H9 (cell line): Measurements from ENCODE around the gene DCBLD1. TPM values are rescaled to one million over a fixed set of nuclear protein-coding genes. Genes with fewer than 3 reads are reported as not detected.
"Not testable (repeated sequence)": the region's sequence is repeated elsewhere in the genome, so short reads cannot be mapped to it uniquely, and the experiment has no call there.

Source experiments
- DNase-seq: peaks from one replicate; pipeline ENCODE4 v3.0.0-alpha.2; 2017
- H2AFZ ChIP-seq: one replicate; pipeline ENCODE4 v1.6.1; 2013; ENCODE audit warnings: mild to moderate bottlenecking, low read length, control low read depth, moderate library complexity
- H2AK5ac ChIP-seq: 2 replicates; pipeline ENCODE4 v1.6.1; 2013; ENCODE audit warnings: low read length, control low read depth, mixed read lengths; ENCODE audit not compliant: insufficient read length
- H2BK120ac ChIP-seq: one replicate; pipeline ENCODE4 v1.6.1; 2013; ENCODE audit warnings: low read depth, mild to moderate bottlenecking, low read length, control low read depth, inconsistent platforms; ENCODE audit not compliant: poor library complexity, severe bottlenecking
- H2BK12ac ChIP-seq: 2 replicates; pipeline ENCODE4 v1.6.1; 2013; ENCODE audit warnings: low read length, control low read depth, mixed read lengths, low read depth; ENCODE audit not compliant: insufficient read length
- H2BK15ac ChIP-seq: 2 replicates; pipeline ENCODE4 v1.6.1; 2013; ENCODE audit warnings: low read depth, low read length, control low read depth
- H2BK20ac ChIP-seq: one replicate; pipeline ENCODE4 v1.6.1; 2013; ENCODE audit warnings: low read depth, mild to moderate bottlenecking, low read length, control low read depth, inconsistent platforms; ENCODE audit not compliant: poor library complexity, severe bottlenecking
- H2BK5ac ChIP-seq: 2 replicates; pipeline ENCODE4 v1.6.1; 2013; ENCODE audit warnings: low read length, control low read depth, mixed read lengths; ENCODE audit not compliant: insufficient read length
- H3K14ac ChIP-seq: 2 replicates; pipeline ENCODE4 v1.6.1; 2013; ENCODE audit warnings: low read length, control low read depth; ENCODE audit not compliant: insufficient read depth
- H3K18ac ChIP-seq: 2 replicates; pipeline ENCODE4 v1.6.1; 2013; ENCODE audit warnings: low read depth, mild to moderate bottlenecking, mixed read lengths, low read length, control low read depth; ENCODE audit not compliant: insufficient read length
- H3K23ac ChIP-seq: 2 replicates; pipeline ENCODE4 v1.6.1; 2013; ENCODE audit warnings: low read length, control low read depth, mixed read lengths, low read depth; ENCODE audit not compliant: insufficient read length
- H3K23me2 ChIP-seq: 2 replicates; pipeline ENCODE4 v1.6.1; 2013; ENCODE audit warnings: low read depth, mild to moderate bottlenecking, mixed read lengths, low read length, control low read depth; ENCODE audit not compliant: insufficient read length, poor library complexity, severe bottlenecking
- H3K27ac ChIP-seq: 2 replicates; pipeline ENCODE4 v1.5.1; 2013; ENCODE audit warnings: low read length, control low read depth, mixed read lengths, low read depth; ENCODE audit not compliant: insufficient read length
- H3K27me3 ChIP-seq: 2 replicates; pipeline ENCODE4 v1.6.1; 2013; ENCODE audit warnings: low read length, control low read depth, inconsistent platforms; ENCODE audit not compliant: insufficient read depth
- H3K4ac ChIP-seq: 2 replicates; pipeline ENCODE4 v1.6.1; 2013; ENCODE audit warnings: low read depth, mild to moderate bottlenecking, control low read depth, inconsistent platforms, low read length, moderate library complexity
- H3K4me1 ChIP-seq: 2 replicates; pipeline ENCODE4 v1.6.1; 2013; ENCODE audit warnings: low read length, control low read depth, inconsistent platforms; ENCODE audit not compliant: insufficient read depth
- H3K4me2 ChIP-seq: 2 replicates; pipeline ENCODE4 v1.6.1; 2013; ENCODE audit warnings: low read length, control low read depth, mixed read lengths; ENCODE audit not compliant: insufficient read length, insufficient read depth
- H3K56ac ChIP-seq: 2 replicates; pipeline ENCODE4 v1.6.1; 2013; ENCODE audit warnings: low read depth, mild to moderate bottlenecking, mixed read lengths, low read length, control low read depth; ENCODE audit not compliant: insufficient read length
- H3K79me1 ChIP-seq: 2 replicates; pipeline ENCODE4 v1.6.1; 2013; ENCODE audit warnings: low read depth, mild to moderate bottlenecking, moderate library complexity, low read length, control low read depth, inconsistent platforms; ENCODE audit not compliant: insufficient read depth, poor library complexity, severe bottlenecking
- H3K79me2 ChIP-seq: 2 replicates; pipeline ENCODE4 v1.6.1; 2013; ENCODE audit warnings: low read length, control low read depth, inconsistent platforms; ENCODE audit not compliant: insufficient read depth
- H3K9ac ChIP-seq: 2 replicates; pipeline ENCODE4 v1.6.1; 2013; ENCODE audit warnings: low read length, control low read depth, mixed read lengths; ENCODE audit not compliant: insufficient read length; ENCODE audit errors: extremely low read depth
- H3K9me3 ChIP-seq: one replicate; pipeline ENCODE4 v1.6.1; 2013; ENCODE audit warnings: low read depth, low read length, inconsistent platforms; ENCODE audit not compliant: control insufficient read depth
- H3T11ph ChIP-seq: one replicate; pipeline ENCODE4 v1.6.1; 2013; ENCODE audit warnings: mild to moderate bottlenecking, low read length, control low read depth, inconsistent platforms
- H4K20me1 ChIP-seq: one replicate; pipeline ENCODE4 v1.6.1; 2013; ENCODE audit not compliant: control insufficient read depth, insufficient read length, insufficient read depth
- H4K5ac ChIP-seq: 2 replicates; pipeline ENCODE4 v1.6.1; 2013; ENCODE audit warnings: low read depth, mild to moderate bottlenecking, mixed read lengths, low read length, control low read depth; ENCODE audit not compliant: insufficient read length
- H4K8ac ChIP-seq: replicated peaks from 2 replicates; pipeline ENCODE4 v1.6.1; 2013; ENCODE audit warnings: low read length, control low read depth, mixed read lengths, low read depth; ENCODE audit not compliant: insufficient read length
- H4K91ac ChIP-seq: 2 replicates; pipeline ENCODE4 v1.6.1; 2013; ENCODE audit warnings: low read depth, mild to moderate bottlenecking, moderate library complexity, mixed read lengths, low read length, control low read depth; ENCODE audit not compliant: insufficient read length
- H3K27ac Mint-ChIP-seq, 3 experiments: 2 replicates in 2 of 3; 3 replicates in 1 of 3; pipeline ENCODE4 v1.8.0; 2020 to 2021; ENCODE audit warnings: mixed read lengths in 3 of 3, mild to moderate bottlenecking in 1 of 3, moderate library complexity in 1 of 3
- H3K27me3 Mint-ChIP-seq: 2 replicates; pipeline ENCODE4 v1.8.0; 2021; ENCODE audit warnings: low read depth, mild to moderate bottlenecking, moderate library complexity, mixed read lengths
- H3K36me3 Mint-ChIP-seq, 3 experiments: 2 replicates in 2 of 3; 3 replicates in 1 of 3; pipeline ENCODE4 v1.8.0; 2020 to 2021; ENCODE audit warnings: low read depth in 3 of 3, mixed read lengths in 3 of 3; ENCODE audit not compliant: insufficient read depth in 1 of 3
- H3K4me1 Mint-ChIP-seq, 2 experiments: 2 replicates each; pipeline ENCODE4 v1.8.0; 2020; ENCODE audit warnings: mixed read lengths in 2 of 2
- H3K4me3 Mint-ChIP-seq, 2 experiments: 2 replicates in 1 of 2; 3 replicates in 1 of 2; pipeline ENCODE4 v1.8.0; 2020 to 2021; ENCODE audit warnings: mild to moderate bottlenecking in 2 of 2, mixed read lengths in 2 of 2, moderate library complexity in 1 of 2
- H3K9me3 Mint-ChIP-seq, 2 experiments: 2 replicates in 1 of 2; 3 replicates in 1 of 2; pipeline ENCODE4 v1.8.0; 2020; ENCODE audit warnings: mild to moderate bottlenecking in 2 of 2, mixed read lengths in 2 of 2, moderate library complexity in 1 of 2
- WGBS: extraction: QIAGEN DNeasy Blood & Tissue Kit; methylation state at CpG from one replicate; pipeline ENCODE4 v1.1.7; 2013; ENCODE audit warnings: missing lambda C conversion rate, low lambda C conversion rate, mixed read lengths; ENCODE audit not compliant: insufficient read length; ENCODE audit errors: extremely low coverage; 5-methylcytosine and 5-hydroxymethylcytosine counted together
- total RNA-seq: library from RNA; stranded (reverse); gene quantifications from 2 replicates; pipeline ENCODE4 v1.2.1, GENCODE V29; 2021
- TF ChIP-seq, protein P1 (sequence below): fragments of 200-600 bp; sonication (generic); conservative IDR thresholded peaks from 3 replicates; pipeline ENCODE4 v1.8.0; 2021; ENCODE audit warnings: antibody characterized with exemption, mild to moderate bottlenecking

The DCBLD1 gene
- total RNA-seq, 1 experiment from 2014 or later: 10.1 TPM

GRCh38 chr6:117515326-117515725, 32.9 kb downstream of the DCBLD1 start:
- Mint-ChIP-seq H3K4me1 (peaks cover 14 to 22% of the 10 kb centered on the region in 2 experiments; a peak in 3 of 4 replicates), H3K4me3 (no peak overlapping the region), H3K9me3 (peaks cover 0 to 3% of the 10 kb centered on the region in 2 experiments; a peak in 1 of 5 replicates), H3K36me3 (peaks cover 8 to 14% (median 13%) of the 10 kb centered on the region in 3 experiments; a peak in 6 of 7 replicates), H3K27me3 (peaks cover 2% of the 10 kb centered on the region; the same call in 1 of the 2 replicates), H3K27ac (no peak overlapping the region)
- Histone ChIP-seq H2BK5ac (no peak overlapping the region), H3K23me2 (no peaks in the 10 kb centered on the region), H3K56ac (no peak overlapping the region), H2BK15ac (no peak overlapping the region), H2BK12ac (no peak overlapping the region), H3K23ac (no peak overlapping the region), H3K79me1 (no peaks in the 10 kb centered on the region), H4K91ac (no peak overlapping the region), H2BK120ac (no peak overlapping the region), H3K9ac (no peak overlapping the region), H3T11ph (no peak overlapping the region), H2AFZ (no peak overlapping the region), H3K14ac (no peak overlapping the region), H3K4me1 (no peaks in the 10 kb centered on the region), H3K9me3 (no peaks in the 10 kb centered on the region), H3K27ac (no peak overlapping the region), H2AK5ac (no peak overlapping the region), H4K5ac (no peak overlapping the region), H3K4me2 (no peak overlapping the region), H3K4ac (no peak overlapping the region), H4K8ac (no peak overlapping the region), H4K20me1 (no peaks in the 10 kb centered on the region), H2BK20ac (no peak overlapping the region), H3K18ac (no peak overlapping the region), H3K79me2 (no peaks in the 10 kb centered on the region), H3K27me3 (no peaks in the 10 kb centered on the region)
- no peak for DNase-seq
- TF ChIP-seq, protein P1, sequence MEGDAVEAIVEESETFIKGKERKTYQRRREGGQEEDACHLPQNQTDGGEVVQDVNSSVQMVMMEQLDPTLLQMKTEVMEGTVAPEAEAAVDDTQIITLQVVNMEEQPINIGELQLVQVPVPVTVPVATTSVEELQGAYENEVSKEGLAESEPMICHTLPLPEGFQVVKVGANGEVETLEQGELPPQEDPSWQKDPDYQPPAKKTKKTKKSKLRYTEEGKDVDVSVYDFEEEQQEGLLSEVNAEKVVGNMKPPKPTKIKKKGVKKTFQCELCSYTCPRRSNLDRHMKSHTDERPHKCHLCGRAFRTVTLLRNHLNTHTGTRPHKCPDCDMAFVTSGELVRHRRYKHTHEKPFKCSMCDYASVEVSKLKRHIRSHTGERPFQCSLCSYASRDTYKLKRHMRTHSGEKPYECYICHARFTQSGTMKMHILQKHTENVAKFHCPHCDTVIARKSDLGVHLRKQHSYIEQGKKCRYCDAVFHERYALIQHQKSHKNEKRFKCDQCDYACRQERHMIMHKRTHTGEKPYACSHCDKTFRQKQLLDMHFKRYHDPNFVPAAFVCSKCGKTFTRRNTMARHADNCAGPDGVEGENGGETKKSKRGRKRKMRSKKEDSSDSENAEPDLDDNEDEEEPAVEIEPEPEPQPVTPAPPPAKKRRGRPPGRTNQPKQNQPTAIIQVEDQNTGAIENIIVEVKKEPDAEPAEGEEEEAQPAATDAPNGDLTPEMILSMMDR: no peak

GRCh38 chr6:117517995-117518394, 35.5 kb downstream of the DCBLD1 start:
- WGBS: no CpG with 5 or more reads among the region's 5 CpGs
- not testable (repeated sequence) for H3K23me2 ChIP-seq

More at GRCh38 chr6:117517995-117518394, 35.5 kb downstream of the DCBLD1 start:
- H3K23ac ChIP-seq, H4K5ac ChIP-seq, H3K14ac ChIP-seq, H3K9ac ChIP-seq, H2AFZ ChIP-seq, H3K4ac ChIP-seq, H3K4me2 ChIP-seq, DNase-seq, H3K27ac Mint-ChIP-seq, H2AK5ac ChIP-seq, H3K27ac ChIP-seq, H3K56ac ChIP-seq, H3K9me3 ChIP-seq, H3T11ph ChIP-seq, H2BK20ac ChIP-seq, H4K91ac ChIP-seq, H4K20me1 ChIP-seq, H3K4me1 ChIP-seq, H3K18ac ChIP-seq, H3K9me3 Mint-ChIP-seq, H4K8ac ChIP-seq, H2BK120ac ChIP-seq, H3K79me1 ChIP-seq, H2BK15ac ChIP-seq, H2BK5ac ChIP-seq, H2BK12ac ChIP-seq, H3K4me3 Mint-ChIP-seq, H3K27me3 ChIP-seq, H3K27me3 Mint-ChIP-seq, H3K79me2 ChIP-seq: not testable (repeated sequence)
- peaks cover 8 to 14% (median 13%) of the 10 kb centered on the region in 3 experiments; a peak in 6 of 7 replicates for H3K36me3 Mint-ChIP-seq
- peaks cover 14 to 20% of the 10 kb centered on the region in 2 experiments; a peak in 3 of 4 replicates for H3K4me1 Mint-ChIP-seq
